Mammary epithelial cell (primary cell): ENCODE measurements around the gene PNLIPRP1.

Experiments
- EZH2 ChIP-seq: IDR thresholded peaks from 2 replicates; pipeline ENCODE4 v1.6.1; 2012; ENCODE audit warnings: low read length, inconsistent platforms, borderline replicate concordance
- TF ChIP-seq, protein P1 (sequence below), 2 donors: IDR thresholded peaks in 1 of 2; conservative IDR thresholded peaks in 1 of 2; 2 replicates each; pipeline ENCODE4 v1.5.1; 2011 to 2012; ENCODE audit warnings: inconsistent platforms in 2 of 2, low read length in 2 of 2, mild to moderate bottlenecking in 2 of 2, control low read depth in 1 of 2, low read depth in 1 of 2; ENCODE audit not compliant: insufficient read depth in 1 of 2; ENCODE audit errors: extremely low read depth in 1 of 2

DNA sequence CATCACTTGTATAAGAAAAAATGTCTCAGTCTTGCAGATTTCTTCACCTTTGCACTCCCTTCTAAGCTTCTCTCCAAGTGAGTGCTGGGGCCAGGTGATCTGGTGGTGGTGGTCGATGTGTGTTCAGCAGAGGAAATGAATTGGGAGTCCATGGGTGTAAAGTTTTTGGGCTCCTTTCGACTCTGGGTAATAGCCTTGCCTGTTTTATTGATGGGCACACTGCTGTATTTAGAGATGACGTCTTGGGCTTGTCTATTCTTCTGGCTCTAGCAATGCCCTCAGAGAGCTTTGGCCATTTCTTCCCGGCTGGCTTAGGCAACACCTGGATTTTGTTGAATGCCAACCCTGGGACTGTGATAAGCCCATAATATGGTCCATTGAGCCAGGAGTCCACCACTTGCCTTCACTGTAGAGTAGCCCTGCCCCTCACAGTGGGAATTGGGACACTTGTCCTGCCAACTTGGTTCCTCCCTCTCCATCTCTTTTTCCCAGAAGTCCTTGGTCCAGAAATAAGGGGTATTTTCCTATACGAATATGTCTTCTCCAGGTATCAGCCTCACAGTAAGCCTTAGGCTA lies 33.4 kb upstream of the PNLIPRP1 start:
- TF ChIP-seq, protein P1, sequence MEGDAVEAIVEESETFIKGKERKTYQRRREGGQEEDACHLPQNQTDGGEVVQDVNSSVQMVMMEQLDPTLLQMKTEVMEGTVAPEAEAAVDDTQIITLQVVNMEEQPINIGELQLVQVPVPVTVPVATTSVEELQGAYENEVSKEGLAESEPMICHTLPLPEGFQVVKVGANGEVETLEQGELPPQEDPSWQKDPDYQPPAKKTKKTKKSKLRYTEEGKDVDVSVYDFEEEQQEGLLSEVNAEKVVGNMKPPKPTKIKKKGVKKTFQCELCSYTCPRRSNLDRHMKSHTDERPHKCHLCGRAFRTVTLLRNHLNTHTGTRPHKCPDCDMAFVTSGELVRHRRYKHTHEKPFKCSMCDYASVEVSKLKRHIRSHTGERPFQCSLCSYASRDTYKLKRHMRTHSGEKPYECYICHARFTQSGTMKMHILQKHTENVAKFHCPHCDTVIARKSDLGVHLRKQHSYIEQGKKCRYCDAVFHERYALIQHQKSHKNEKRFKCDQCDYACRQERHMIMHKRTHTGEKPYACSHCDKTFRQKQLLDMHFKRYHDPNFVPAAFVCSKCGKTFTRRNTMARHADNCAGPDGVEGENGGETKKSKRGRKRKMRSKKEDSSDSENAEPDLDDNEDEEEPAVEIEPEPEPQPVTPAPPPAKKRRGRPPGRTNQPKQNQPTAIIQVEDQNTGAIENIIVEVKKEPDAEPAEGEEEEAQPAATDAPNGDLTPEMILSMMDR (conservative IDR thresholded peaks at IDR 0.05 in 1 of 2, IDR thresholded peaks at IDR 0.05 in 1 of 2; ENCODE audit: extremely low read depth in 1 of 2, insufficient read depth in 1 of 2, low read depth in 1 of 2, low read length in 2 of 2), result no peak
- no peak for TF ChIP-seq EZH2
